SK-N-MC (cell line): ENCODE data around the gene CLIC5.

Experiments
- EZH2 ChIP-seq: fragments of 200-600 bp; sonication (generic); IDR thresholded peaks from one replicate; pipeline ENCODE4 v1.6.1; 2017; ENCODE audit warnings: antibody characterized with exemption
- FOXP2 ChIP-seq: optimal IDR thresholded peaks from 2 replicates; pipeline ENCODE3; 2011; ENCODE audit warnings: mild to moderate bottlenecking, moderate library complexity; ENCODE audit not compliant: insufficient read depth; ENCODE audit errors: extremely low read length, control extremely low read depth
- POLR2AphosphoS5 ChIP-seq: IDR thresholded peaks from 2 replicates; pipeline ENCODE4 v1.6.1; 2012; ENCODE audit warnings: mild to moderate bottlenecking, low read depth, low read length, borderline replicate concordance

DNA sequence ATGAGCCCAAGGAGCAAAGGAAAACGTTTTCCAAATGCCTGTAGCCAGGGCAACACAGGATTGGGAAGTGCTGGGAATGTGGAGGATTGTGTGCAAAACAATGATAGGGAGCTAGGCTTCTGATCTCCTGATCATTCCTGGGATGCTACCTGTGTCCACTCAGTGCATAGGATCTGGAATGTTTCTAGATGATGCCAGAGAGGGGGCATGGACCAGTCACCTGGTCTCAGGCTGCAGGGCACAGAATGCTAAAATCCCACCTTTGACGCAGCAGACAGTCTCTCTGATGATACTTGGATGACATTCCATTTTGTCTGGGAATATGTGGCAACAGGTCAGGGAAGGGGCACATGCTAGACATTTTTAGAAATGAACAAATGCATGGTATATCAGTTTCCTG lies 128.9 kb downstream of the CLIC5 start:
- TF ChIP-seq EZH2 (no peak), POLR2AphosphoS5 (no peak), FOXP2 (no peak)
